Left lung (tissue), 10 donors: ENCODE results near the gene PAQR6. TPM values are rescaled to one million over a fixed set of nuclear protein-coding genes. Genes with fewer than 3 reads are reported as not detected.

ENCODE experiments used
- ATAC-seq: fragments of 200-7000 bp; cut with Tn5 transposase; one replicate; pipeline ENCODE4 v1.9.1; 2020; ENCODE audit warnings: moderate library complexity
- DNase-seq, 4 donors: peaks; one replicate each; pipeline ENCODE4 v3.0.0-alpha.2; 2013 to 2020
- H3K27ac ChIP-seq, 2 donors: fragments of 200-600 bp; sonication (generic) in 1 of 2; one replicate each; pipeline versions ENCODE4 v1.5.0 to v1.8.0; 2020 to 2021
- H3K27me3 ChIP-seq, 2 donors: fragments of 200-600 bp; sonication (generic) in 1 of 2; one replicate each; pipeline versions ENCODE4 v1.5.0 to v1.8.0; 2020 to 2021
- H3K36me3 ChIP-seq, 2 donors: fragments of 200-600 bp; sonication (generic) in 1 of 2; one replicate each; pipeline versions ENCODE4 v1.5.0 to v1.8.0; 2020 to 2021
- H3K4me1 ChIP-seq, 2 donors: fragments of 200-600 bp; one replicate each; pipeline ENCODE4 v1.8.0; 2021
- H3K4me3 ChIP-seq, 2 donors: fragments of 200-600 bp; sonication (generic) in 1 of 2; one replicate each; pipeline versions ENCODE4 v1.5.0 to v1.8.0; 2020 to 2021; ENCODE audit warnings: mild to moderate bottlenecking in 1 of 2
- H3K9me3 ChIP-seq, 2 donors: fragments of 200-600 bp; sonication (generic) in 1 of 2; one replicate each; pipeline versions ENCODE4 v1.5.0 to v1.8.0; 2020 to 2021
- CTCF ChIP-seq, 2 donors: fragments of 200-600 bp; sonication (generic) in 1 of 2; IDR thresholded peaks; one replicate each; pipeline versions ENCODE4 v1.5.0 to v1.8.0; 2021; ENCODE audit warnings: antibody characterized with exemption in 2 of 2
- intact Hi-C, 2 donors: fragments of 100-400 bp; cut with DNase I; formaldehyde crosslinking; loops; one replicate each; pipeline versions ENCODE4 v1.11.2 to v1.14.2; 2022
- polyA plus RNA-seq, 6 donors: library from polyadenylated mRNA; unstranded; fragments of 120-200 nt; gene quantifications; one replicate each; pipeline ENCODE4 v1.2.1, GENCODE V29; 2013; ENCODE audit not compliant: insufficient read length in 6 of 6
- total RNA-seq, 2 donors: library from RNA; stranded (reverse); fragmentation: NEBNext Ultra II Directional; extraction: Animal tissue kit (Norgen Biotek cat#: 25700); gene quantifications; one replicate each; pipeline ENCODE4 v1.2.1, GENCODE V29; 2021
- donor health status: DM: no; HTN: yes; CAD: no.
- donor health status: DM: no; HTN: no; CAD: no.

Gene PAQR6
- total and polyA plus RNA-seq, 8 donors, result 1.4 to 4.0 (median 3.0) TPM

GRCh38 chr1:156213644-156213966 is 34.3 kb downstream of the PAQR6 start:
- Histone ChIP-seq H3K27me3 (no peaks in the 10 kb centered on the region), H3K27ac (peak overlapping the region; percentile 94 to 98), H3K4me3 (peak overlapping the region; percentile 62 to 67), H3K4me1 (peaks cover 18 to 57% of the 10 kb centered on the region in 2 donors), H3K9me3 (no peaks in the 10 kb centered on the region), H3K36me3 (peaks cover 0 to 40% of the 10 kb centered on the region in 2 donors)
- DNase-seq (no peak), ATAC-seq (no peak)
- intact Hi-C loops, result no loop called here
- no peak for TF ChIP-seq CTCF (IDR thresholded peaks at IDR 0.05)

- intact Hi-C loops, result no loop called here
- DNase-seq, result peak; percentile 97 to 98 (median 97)
- Histone ChIP-seq H3K27me3 (no peaks in the 10 kb centered on the region), H3K27ac (peak within 1 kb of the TSS; percentile 94 to 98), H3K9me3 (no peaks in the 10 kb centered on the region), H3K4me1 (peaks cover 14 to 52% of the 10 kb centered on the region in 2 donors), H3K36me3 (peaks cover 0 to 45% of the 10 kb centered on the region in 2 donors), H3K4me3 (peak within 1 kb of the TSS; percentile 62 to 67)
- no peak for TF ChIP-seq CTCF (IDR thresholded peaks at IDR 0.05)
- peak; percentile 98 for ATAC-seq
These were observed 34.8 kb downstream of the PAQR6 start, which contains the start of gene PMF1 for GRCh38 chr1:156212833-156213643. Gene PMF1 (plus strand): TSS chr1:156213007. CDS start chr1:156213016, 9 bp downstream.

GRCh38 chr1:156212130-156212529 is 35.7 kb downstream of the PAQR6 start:
- H3K4me1 ChIP-seq, result peaks cover 6 to 43% of the 10 kb centered on the region in 2 donors
- intact Hi-C loops, result no loop called here
- peak overlapping the region; percentile 94 to 98 for H3K27ac ChIP-seq
- peak overlapping the region in 1 of 2 donors; percentile 67 for H3K4me3 ChIP-seq
- H3K27me3 ChIP-seq, result no peaks in the 10 kb centered on the region
- no peak for TF ChIP-seq CTCF (IDR thresholded peaks at IDR 0.05)
- peaks cover 0 to 54% of the 10 kb centered on the region in 2 donors for H3K36me3 ChIP-seq
- no peaks in the 10 kb centered on the region for H3K9me3 ChIP-seq
- ATAC-seq, result no peak
- no peak for DNase-seq

GRCh38 chr1:156211243-156211642 is 36.6 kb downstream of the PAQR6 start:
- DNase-seq (no peak), ATAC-seq (no peak)
- no peaks in the 10 kb centered on the region for H3K27me3 ChIP-seq
- no peaks in the 10 kb centered on the region for H3K9me3 ChIP-seq
- H3K4me1 ChIP-seq, result peaks cover 6 to 34% of the 10 kb centered on the region in 2 donors
- H3K27ac ChIP-seq, result no peak overlapping the region
- TF ChIP-seq CTCF (IDR thresholded peaks at IDR 0.05), result no peak
- H3K4me3 ChIP-seq, result no peak overlapping the region
- intact Hi-C loops, result no loop called here
- peaks cover 0 to 63% of the 10 kb centered on the region in 2 donors for H3K36me3 ChIP-seq

GRCh38 chr1:156204686-156205085 is 43.2 kb downstream of the PAQR6 start:
- Histone ChIP-seq H3K4me3 (no peak overlapping the region), H3K36me3 (peaks cover 0 to 88% of the 10 kb centered on the region in 2 donors), H3K27me3 (no peaks in the 10 kb centered on the region), H3K27ac (no peak overlapping the region), H3K4me1 (peaks cover 0 to 46% of the 10 kb centered on the region in 2 donors), H3K9me3 (no peaks in the 10 kb centered on the region)
- DNase-seq, result no peak
- no peak for TF ChIP-seq CTCF (IDR thresholded peaks at IDR 0.05)
- intact Hi-C loops, result no loop called here
- no peak for ATAC-seq
